ENCODE data around the gene FERMT3. TPM values are rescaled to one million over a fixed set of nuclear protein-coding genes. Genes with fewer than 3 reads are reported as not detected.

Gene FERMT3
- total and polyA plus RNA-seq, 2 of the 13 experiments (the other 11 are each of a cell fraction or from before 2014, with no cell fraction given), result 0.29 TPM; not detected in 1

GRCh38 chr11:64246871-64247728 is 40.6 kb downstream of the FERMT3 start, which contains the start of gene PPP1R14B (continued):
- TF ChIP-seq TFAP4 (IDR thresholded peaks at IDR 0.05; ENCODE audit: borderline replicate concordance, low read depth), result no peak; the same call in 1 of the 2 replicates
- no peak for TF ChIP-seq MBD4 (IDR thresholded peaks at IDR 0.05; ENCODE audit: borderline replicate concordance, low read length)
- no peak for TF ChIP-seq PRDM15 (CRISPR knock-in tag; IDR thresholded peaks at IDR 0.05)
- TF ChIP-seq HIC2 (CRISPR knock-in tag; IDR thresholded peaks at IDR 0.05; ENCODE audit: low read depth), result peak; percentile 55; the same call in 1 of the 2 replicates
- TF ChIP-seq ZNF850 (CRISPR knock-in tag; conservative IDR thresholded peaks at IDR 0.05), result no peak
- TF ChIP-seq KLF6 (CRISPR knock-in tag; IDR thresholded peaks at IDR 0.05), result 0 out of 2 replicates have a peak, but pooled peaks have one; percentile 51
- no peak for TF ChIP-seq NFAT5 (CRISPR knock-in tag; IDR thresholded peaks at IDR 0.05)
- TF ChIP-seq RNF219 (CRISPR knock-in tag; IDR thresholded peaks at IDR 0.05), result no peak
- TF ChIP-seq ETV5 (CRISPR knock-in tag; IDR thresholded peaks at IDR 0.05; ENCODE audit: borderline replicate concordance), result peak; percentile 64
- TF ChIP-seq ZNF256 (CRISPR knock-in tag; conservative IDR thresholded peaks at IDR 0.05), result no peak
